ENCODE measurements around the gene RTN4RL1. TPM values are rescaled to one million over a fixed set of nuclear protein-coding genes. Genes with fewer than 3 reads are reported as not detected.
"Not testable (repeated sequence)": the region's sequence is repeated elsewhere in the genome, so short reads cannot be mapped to it uniquely, and the experiment has no call there.

RTN4RL1 gene
- total RNA-seq, 1 donor from 2014 or later, result 3.0 TPM

- no peak for DNase-seq
Observed at GRCh38 chr17:2025622-2026309, 632 bp upstream of the RTN4RL1 start.

- no peak for DNase-seq
Observed at GRCh38 chr17:2024572-2025219, 438 bp downstream of the RTN4RL1 start.

GRCh38 chr17:2023692-2024571 is 1.2 kb downstream of the RTN4RL1 start:
- no peak for DNase-seq

GRCh38 chr17:2023256-2023655 is 1.9 kb downstream of the RTN4RL1 start:
- DNase-seq, result no peak

- no peak for DNase-seq
Observed at GRCh38 chr17:2022647-2023240, 2.4 kb downstream of the RTN4RL1 start.

- no peak for DNase-seq
Observed at GRCh38 chr17:2020721-2021120, 4.4 kb downstream of the RTN4RL1 start.

GRCh38 chr17:2019723-2020122 is 5.4 kb downstream of the RTN4RL1 start:
- no peak for DNase-seq

- no peak for DNase-seq
Observed at GRCh38 chr17:2018716-2019510, 6.2 kb downstream of the RTN4RL1 start.

GRCh38 chr17:2017274-2017941 is 7.7 kb downstream of the RTN4RL1 start:
- no peak for DNase-seq

GRCh38 chr17:2016494-2016893 is 8.6 kb downstream of the RTN4RL1 start:
- DNase-seq, result no peak

GRCh38 chr17:2015314-2015713 is 9.8 kb downstream of the RTN4RL1 start:
- no peak for DNase-seq

GRCh38 chr17:2013994-2014317 is 11.2 kb downstream of the RTN4RL1 start:
- DNase-seq, result no peak

- DNase-seq, result not testable (repeated sequence)
Observed at GRCh38 chr17:2013220-2013993, 11.7 kb downstream of the RTN4RL1 start.

- no peak for DNase-seq
Observed at GRCh38 chr17:2012499-2012898, 12.6 kb downstream of the RTN4RL1 start.

GRCh38 chr17:2011411-2012371 is 13.4 kb downstream of the RTN4RL1 start:
- DNase-seq, result no peak

GRCh38 chr17:2009737-2010136 is 15.4 kb downstream of the RTN4RL1 start:
- DNase-seq, result no peak

- DNase-seq, result no peak
Observed at GRCh38 chr17:2008332-2009126, 16.6 kb downstream of the RTN4RL1 start.

- DNase-seq, result no peak
Observed at GRCh38 chr17:2004435-2004952, 20.6 kb downstream of the RTN4RL1 start.
